Measurements from ENCODE around the gene WARS2.
"Not testable (repeated sequence)": the region's sequence is repeated elsewhere in the genome, so short reads cannot be mapped to it uniquely, and the experiment has no call there.

The WARS2 gene

DNA sequence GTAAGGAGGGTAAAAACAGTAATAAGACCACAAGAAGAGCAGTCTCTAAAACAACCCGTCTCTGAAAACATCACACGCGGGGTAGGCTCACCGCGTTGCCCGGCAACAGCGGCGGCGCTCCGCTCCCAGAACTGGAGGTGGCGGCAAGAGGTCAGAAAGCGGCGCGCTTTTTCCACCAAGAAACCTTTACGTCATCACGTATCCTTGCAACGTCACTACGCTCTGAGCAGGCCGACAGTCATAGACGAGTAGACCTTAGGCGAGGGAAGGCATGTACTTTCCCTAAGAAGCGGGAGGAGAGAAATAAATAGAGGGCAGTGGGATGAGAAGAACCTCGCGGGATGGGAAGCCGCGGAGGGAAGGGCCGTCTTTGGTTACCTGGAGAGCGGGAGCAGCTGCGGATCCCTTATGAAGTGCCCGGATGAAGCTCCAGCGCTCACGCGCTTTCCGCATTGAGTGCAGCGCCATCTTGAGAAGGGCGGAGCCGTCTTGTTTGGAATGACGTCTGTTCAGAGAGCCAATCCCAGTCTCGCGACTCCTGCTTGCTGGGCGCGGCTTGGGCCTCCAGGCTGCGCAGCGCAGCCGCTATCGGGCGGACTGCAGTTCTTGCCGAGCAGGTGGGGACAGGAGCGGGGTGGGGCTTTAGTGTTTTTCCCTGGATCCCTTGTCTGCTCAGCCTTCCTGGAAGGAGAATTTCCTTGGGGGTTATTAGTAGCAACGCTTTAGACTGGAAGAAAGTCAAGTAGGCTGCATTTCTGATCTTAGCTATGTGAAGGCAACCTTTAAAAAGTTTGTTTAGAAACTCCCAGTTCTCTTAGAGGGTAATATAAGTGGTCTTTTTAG lies at the start of gene WARS2:
Gene WARS2 (minus strand): TSS at position 477 of the 843 bp plus-strand sequence. CDS start 9 bp downstream, at position 468.
- peak; percentile 97 for DNase-seq (ENCODE audit: low read depth)

DNA sequence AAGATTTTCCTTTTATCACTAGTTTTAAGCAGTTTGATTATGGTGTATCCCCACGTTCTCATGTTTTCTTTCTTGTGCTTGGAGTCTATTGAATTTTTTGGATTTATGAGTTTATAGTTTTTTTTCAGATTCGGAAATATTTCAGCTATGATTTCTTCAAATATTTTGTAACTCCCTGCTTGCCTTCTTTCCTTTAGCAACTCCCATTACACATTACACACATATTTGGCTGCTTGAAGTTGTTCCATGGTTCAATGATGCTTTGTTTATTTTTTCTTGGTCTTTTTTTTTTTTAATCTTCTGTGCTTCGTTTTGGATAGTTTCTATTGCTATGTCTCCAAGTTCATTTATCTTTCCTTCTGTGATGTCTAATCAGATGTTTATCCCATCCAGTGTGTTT lies 48.5 kb upstream of the WARS2 start:
- peak; percentile 85 for DNase-seq (ENCODE audit: low read depth)

DNA sequence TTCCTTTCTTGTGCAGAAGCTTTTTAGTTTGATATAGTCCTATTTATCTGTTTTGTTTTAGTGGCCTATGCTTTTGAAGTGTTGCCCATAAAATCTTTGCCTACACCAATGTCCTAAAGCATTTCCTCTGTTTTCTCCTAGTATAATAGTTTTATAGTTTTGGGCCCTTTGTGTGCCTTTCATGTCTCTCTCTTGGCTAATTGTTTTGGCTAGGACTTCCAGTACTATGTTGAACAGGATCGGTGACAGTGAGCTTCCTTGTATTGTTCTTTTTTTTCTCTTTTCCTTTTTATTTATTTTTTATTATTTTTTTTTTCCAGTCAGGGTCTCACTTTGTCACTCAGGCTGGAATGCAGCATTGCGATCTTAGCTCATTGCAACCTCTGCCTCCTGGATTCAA lies 47.0 kb upstream of the WARS2 start:
- DNase-seq (ENCODE audit: low read depth) = no peak

DNA sequence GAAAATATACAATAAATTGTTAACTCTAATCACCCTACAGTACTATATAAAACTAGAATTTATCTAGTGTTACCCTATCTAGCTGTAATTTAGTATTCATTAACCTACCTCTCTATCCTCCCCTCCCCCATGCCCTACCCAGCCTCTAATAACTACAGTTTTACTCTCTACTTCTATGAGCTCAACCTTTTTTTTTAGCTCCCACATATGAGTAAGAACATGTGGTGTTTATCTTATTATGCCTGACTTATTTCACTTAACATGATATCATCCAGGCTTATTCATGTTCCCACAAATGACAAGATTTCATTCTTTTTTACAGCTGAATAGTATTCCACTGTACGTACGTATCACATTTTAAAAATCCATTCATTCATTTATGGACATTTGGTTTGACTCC lies 46.0 kb upstream of the WARS2 start:
- no peak for DNase-seq (ENCODE audit: low read depth)

DNA sequence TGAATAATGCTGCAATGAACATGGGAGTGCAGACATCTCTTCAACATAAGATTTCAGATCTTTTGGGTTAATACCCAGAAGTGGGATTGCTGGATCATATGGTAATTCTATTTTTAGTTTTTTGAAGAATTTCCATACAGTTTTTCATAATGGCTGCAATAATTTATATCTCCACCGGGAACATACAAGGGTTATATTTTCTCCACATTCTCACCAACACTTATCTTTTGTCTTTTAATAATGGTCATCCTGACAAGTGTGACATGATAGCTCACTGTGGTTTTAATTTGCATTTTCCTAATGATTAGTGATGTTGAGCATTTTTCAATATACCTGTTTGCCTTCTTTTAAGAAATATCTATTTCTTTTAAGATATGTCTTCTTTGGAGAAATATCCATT lies 44.5 kb upstream of the WARS2 start:
- no peak for DNase-seq (ENCODE audit: low read depth)

DNA sequence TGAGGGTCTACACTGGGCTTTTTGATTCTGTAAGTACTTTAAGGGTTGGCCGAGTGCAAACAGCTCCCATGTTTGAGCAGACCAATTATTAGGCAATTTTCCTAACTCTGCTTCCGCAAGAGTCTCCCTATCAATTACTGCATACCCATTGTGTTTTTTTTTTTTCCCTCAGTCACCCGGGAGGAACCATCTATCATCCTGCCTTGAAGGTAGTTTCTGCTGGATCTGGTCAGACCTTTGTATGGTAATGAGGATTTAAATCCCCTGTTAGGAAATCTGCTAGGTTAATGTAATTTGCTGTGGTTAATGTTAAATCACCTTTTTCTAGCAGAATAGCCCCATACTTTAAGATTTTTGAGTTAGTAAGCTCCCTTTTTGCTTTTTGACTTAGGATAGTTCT lies 40.8 kb upstream of the WARS2 start:
- DNase-seq (ENCODE audit: low read depth) = no peak

DNA sequence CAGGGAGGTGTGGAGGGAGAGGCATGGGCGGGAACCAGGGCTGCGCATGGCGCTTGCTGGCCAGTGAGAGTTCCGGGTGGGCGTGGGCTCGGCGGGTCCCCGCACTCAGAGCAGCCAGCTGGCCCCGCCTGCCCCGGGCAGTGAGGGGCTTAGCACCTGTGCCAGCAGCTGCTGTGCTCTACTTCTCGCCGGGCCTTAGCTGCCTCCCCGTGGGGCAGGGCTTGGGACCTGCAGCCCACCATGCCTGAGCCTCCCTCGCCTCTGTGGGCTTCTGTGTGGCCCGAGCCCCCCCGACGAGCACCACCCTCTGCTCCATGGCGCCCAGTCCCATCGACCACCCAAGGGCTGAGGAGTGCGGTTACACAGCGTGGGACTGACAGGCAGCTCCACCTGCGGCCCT lies 38.6 kb upstream of the WARS2 start:
- DNase-seq (ENCODE audit: low read depth) = no peak

DNA sequence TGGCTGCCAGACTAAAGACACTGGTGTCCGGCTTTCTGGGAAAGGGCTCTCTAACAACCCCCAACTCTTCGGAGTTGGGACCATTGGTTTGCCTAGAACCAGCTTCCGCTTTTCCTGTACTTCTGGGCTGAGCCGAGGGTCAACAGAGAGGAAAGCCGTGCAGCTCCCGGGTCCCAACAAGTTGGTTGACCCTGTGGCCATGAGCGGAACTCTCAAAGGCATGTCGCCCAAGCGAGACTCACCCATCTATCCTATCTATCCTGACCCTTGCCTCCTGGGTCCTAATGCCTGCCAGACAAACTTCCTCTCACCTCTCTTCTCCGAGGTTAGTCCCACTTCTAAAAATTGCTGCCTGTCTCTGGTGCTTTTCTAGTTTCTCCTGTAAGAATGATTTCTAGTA lies 32.5 kb upstream of the WARS2 start:
- DNase-seq (ENCODE audit: low read depth) = not testable (repeated sequence)

DNA sequence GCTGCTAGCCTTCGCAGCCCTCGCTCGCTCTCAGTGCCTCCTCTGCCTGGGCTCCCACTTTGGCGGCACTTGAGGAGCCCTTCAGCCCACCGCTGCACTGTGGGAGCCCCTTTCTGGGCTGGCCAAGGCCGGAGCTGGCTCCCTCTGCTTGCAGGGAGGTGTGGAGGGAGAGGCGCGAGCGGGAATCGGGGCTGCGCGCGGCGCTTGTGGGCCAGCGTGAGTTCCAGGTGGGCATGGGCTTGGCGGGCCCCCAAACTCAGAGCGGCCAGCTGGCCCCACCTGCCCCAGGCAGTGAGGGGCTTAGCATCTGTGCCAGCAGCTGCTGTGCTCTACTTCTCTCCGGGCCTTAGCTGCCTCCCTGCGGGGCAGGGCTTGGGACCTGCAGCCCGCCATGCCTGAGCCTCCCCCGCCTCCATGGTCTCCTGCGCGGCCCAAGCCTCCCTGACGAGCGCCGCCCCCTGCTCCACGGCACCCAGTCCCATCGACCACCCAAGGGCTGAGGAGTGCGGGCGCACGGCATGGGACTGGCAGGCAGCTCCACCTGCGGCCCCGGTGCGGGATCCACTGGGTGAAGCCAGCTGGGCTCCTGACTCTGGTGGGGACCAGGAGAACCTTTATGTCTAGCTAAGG lies 31.0 kb upstream of the WARS2 start:
- not testable (repeated sequence) for DNase-seq (ENCODE audit: low read depth)

DNA sequence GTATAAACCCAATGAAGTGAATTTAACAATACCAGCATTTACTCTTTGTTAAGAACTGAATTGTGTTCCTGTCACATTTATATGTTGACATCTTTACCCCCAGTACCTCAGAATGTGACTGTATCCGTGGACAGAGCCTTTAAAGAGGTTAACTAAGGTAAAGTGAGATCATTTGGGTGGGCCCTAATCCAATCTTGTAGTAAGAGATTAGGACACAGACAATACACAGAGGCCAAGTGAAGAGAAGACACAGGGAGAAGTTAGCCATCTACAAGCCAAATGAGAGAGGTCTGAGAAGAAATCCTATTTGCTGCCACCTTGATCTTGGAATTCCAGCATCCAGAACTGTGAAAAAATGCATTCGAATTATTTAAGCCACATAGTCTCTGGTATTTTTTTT lies 22.9 kb upstream of the WARS2 start:
- no peak for DNase-seq (ENCODE audit: low read depth)

DNA sequence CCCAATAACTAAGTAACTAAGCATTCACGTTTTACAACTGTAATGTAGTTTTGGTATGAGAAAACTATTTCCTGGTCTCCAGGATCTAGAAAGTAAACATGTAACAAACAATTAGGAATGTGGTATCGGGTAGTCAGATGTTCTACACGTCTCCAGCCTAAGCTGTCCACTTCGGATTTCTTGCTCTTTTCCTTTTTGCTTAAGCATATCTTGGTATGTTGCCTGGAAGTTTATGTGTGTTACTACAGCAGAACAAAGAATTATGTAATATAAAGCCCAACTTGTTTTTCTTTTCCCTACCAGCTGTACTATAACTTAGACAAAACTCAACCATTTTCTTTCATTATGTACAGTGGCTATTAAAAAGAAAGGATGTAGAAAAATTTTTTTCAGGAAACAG lies 20.4 kb upstream of the WARS2 start:
- DNase-seq (ENCODE audit: low read depth) = peak; percentile 92

DNA sequence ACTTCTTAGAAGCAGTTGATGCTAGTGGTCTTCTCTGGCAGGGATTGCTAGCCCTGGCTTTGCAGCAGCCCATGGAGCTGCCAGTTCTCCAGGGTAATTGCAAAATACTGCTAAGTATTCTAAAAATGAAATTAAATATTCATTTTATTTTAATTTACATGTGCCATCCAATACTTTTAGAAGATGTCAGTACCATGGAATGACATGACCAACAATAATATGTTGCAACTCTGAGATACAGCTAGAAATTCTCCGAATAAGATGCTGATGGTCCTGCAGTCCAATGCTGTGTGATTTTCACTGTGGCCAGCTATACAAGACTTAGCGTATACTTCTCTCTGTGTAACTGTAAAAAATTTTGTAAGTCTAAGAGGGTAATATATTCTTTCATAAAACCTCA lies 20.0 kb upstream of the WARS2 start:
- peak; percentile 63 for DNase-seq (ENCODE audit: low read depth)

DNA sequence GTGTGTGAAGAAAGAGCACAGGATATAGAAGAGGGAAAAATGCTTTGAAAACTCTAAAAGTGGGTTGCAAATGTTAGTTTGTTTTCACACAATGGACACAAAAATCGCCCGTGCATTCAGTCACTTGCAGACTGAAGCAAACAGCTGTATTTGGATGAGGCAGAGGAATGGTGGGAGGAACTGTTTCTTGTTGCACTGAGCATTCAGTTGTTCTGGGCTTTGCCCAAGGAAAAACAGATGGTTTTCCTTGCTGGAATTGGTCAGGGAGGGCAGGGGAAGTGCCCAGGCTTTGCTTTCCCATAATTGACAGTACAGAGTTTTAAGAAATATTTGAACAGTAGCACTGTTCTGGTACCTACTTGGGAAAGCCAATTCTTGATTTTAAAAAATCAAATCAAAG lies 19.5 kb upstream of the WARS2 start:
- peak; percentile 60 for DNase-seq (ENCODE audit: low read depth)

DNA sequence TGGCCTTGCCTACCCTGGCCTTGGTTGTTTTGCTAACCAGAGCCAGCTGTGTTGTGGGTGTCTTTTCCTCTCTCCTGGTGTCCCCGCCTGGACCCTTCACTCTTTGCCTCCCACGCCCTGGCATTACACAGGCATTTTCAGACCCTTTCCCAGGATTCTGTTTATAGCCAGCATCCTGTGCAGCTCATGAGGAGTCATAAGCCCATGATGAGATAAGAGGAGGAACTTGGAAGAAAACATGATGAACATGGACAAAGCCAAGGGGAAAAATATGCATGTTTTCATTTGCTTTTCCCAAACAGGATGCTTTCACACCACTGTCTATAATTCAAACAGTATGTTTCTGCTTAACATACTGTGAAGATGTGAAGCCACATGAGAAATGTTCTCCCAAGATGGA lies 18.7 kb upstream of the WARS2 start:
- DNase-seq (ENCODE audit: low read depth) = peak; percentile 66

DNA sequence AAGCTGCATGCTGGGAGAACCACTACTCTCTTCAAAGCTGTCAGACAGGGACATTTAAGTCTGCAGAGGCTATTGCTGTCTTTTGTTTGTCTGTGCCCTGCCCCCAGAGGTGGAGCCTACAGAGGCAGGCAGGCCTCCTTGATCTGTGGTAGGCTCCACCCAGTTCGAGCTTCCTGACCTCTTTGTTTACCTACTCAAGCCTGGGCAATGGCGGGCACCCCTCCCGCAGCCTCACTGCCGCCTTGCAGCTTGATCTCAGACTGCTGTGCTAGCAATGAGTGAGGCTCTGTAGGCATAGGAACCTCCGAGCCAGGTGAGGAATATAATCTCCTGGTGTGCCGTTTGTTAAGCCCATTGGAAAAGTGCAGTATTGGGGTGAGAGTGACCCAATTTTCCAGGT lies 16.3 kb upstream of the WARS2 start:
- DNase-seq (ENCODE audit: low read depth) = not testable (repeated sequence)

DNA sequence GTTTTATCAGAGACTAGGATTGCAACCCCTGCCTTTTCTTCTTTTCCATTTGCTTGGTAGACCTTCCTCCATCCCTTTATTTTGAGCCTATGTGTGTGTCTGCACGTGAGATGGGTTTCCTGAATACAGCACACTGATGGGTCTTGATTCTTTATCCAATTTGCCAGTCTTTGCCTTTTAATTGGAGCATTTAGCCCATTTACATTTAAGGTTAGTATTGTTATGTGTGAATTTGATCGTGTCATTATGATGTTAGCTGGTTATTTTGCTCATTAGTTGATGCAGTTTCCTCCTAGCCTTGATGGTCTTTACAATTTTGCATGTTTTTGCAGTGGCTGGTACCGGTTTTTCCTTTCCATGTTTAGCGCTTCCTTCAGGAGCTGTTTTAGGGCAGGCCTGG lies 14.6 kb upstream of the WARS2 start:
- not testable (repeated sequence) for DNase-seq (ENCODE audit: low read depth)

DNA sequence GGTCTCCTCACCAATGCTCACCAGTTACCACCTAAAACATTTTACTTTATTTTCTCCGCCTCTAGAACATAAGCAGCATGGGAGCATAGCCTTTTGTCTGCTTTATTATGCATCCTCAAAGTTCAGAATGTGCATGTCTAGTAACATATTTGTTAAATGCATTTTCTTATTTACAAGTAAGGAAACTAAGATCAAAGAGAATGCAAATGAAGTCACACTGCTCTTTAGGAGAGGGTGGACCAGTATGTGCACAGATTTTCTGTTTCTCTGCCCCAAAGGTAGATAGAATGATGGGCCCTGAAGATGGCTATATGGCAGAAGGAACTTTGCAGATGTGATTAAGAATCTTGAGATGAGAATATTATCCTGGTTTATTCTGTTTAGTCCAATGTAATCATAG lies 9.7 kb upstream of the WARS2 start:
- DNase-seq (ENCODE audit: low read depth) = no peak

DNA sequence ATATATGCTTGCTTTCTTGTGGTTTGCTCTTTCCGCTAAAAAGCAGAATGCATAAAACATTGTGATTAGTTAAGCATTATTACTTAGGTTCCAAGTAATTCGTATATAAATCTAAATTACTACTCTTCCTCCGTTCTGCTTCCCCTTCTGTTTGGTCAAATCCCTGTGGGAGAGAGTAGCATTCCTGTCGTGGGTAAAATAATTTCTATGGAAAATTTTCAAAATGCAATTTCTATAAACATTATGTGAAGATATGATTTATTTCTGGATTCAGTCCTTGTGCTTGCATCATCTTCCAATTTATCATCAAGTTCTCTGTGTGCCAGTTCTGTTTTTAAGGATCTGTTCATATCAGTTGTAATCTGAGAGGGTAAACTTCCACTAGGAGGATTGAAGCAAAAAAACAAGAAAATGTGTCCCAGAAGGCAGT lies 7.2 kb upstream of the WARS2 start:
- DNase-seq (ENCODE audit: low read depth) = peak; percentile 48

DNA sequence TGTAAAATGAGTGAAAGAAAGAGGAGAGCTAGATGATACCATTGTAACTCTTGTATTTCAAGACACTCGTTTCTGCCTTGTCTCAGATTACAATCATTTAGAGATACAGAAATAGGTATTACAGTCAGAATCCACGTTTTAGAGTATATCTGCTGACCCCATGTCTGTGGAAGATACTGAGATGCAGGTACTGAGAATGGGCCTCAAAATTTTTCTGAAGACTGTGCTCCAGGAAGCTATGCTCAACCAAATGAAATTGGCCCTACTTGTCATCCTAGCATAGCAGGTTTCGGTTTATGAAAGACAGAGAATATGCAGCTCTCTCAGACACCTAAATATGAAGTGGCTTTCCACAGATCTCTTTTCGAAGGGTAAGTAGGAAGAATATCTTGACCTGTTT lies 6.0 kb upstream of the WARS2 start:
- DNase-seq (ENCODE audit: low read depth) = no peak

DNA sequence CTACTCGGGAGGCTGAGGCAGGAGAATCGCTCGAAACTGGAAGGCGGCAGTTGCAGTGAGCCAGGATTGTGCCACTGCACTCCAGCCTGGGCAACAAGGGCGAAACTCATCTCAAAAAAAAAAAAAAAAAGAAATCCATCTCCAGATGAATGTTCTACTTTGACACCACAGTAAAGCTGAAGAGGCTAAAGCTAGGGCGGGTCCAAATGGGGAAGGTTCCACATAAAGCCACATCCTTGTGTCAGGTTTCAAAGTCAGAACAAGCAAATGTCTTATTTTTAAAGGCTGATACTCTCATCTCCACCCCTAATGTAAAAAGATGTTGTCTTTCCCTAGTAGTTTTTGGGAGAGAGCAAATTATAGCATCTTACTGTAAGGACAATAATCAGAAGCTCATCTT lies 4.4 kb upstream of the WARS2 start:
- DNase-seq (ENCODE audit: low read depth) = no peak

DNA sequence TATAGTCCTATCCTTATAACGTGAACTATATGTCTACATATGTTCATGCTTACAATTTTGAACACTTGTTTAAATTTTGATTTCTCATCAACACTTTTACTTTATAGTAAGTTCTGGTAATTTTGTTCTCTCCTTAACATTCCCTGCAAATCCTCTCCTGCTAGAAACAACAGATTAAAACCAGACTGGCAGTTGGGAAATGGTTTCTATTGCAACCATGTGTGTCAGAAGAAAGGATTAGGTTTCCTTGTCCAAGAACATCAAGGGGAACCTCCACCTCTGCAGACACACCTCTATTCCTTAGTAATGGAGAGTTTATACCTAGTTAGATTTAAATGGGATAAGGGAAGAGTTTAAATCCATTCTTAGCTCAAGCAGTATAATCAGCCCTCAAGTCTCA lies 3.3 kb upstream of the WARS2 start:
- DNase-seq (ENCODE audit: low read depth) = peak; percentile 46

DNA sequence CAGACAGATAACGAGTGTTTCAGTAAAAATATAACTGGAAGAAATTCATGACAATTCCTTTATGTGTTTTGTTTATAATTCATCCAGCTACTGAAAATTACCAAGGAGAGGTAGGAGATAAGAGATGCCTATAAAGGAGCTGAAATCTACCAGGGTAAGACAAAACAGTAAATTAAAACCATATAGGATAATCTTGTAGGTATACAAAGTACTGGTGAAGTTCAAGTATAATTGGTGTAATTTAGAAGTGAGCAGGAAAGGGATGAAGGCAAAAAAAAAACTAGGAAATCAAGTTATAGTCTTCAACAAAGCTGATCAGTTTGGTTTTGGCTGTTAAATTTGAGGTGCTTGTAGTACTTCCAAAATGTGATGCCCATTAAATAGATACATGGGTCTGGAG lies 1.2 kb upstream of the WARS2 start:
- no peak for DNase-seq (ENCODE audit: low read depth)

DNA sequence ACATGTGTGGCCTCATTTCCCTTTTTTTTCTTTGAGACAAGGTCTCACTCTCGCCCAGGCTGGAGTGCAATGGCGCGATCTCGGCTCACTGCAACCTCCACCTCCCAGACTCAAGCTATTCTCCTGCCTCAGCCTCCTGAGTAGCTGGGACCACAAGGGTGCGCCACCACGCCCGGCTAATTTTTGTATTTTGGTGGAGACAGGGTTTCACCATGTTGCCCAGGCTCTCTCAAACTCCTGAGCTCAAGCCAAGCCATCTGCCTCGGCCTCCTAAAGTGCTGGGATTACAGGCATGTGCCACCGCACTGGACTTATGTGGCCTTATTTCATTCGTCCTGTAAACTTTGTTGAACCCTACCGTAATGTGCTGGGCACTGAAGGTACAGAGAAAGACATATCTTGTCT lies 569 bp upstream of the WARS2 start:
- DNase-seq (ENCODE audit: low read depth) = peak; percentile 23

DNA sequence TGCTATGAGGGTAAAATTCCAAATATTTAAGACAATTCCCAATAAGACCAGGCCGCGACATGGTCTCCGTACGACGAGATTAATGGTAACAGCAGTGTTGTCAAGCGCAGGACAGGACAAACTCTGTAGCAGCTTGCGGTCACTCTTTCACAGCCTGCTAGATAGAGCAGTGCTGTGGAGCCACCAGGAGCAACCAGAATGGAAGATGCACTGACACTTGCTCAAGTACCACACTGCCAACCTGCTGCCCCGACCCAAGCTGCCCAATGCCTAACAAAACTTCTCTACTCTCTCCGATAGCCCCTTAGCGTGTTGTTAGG lies 636 bp downstream of the WARS2 start:
- DNase-seq (ENCODE audit: low read depth) = no peak
